GM19099 (cell line): ENCODE results near the gene SHC4.

Experiments
- POLR2A ChIP-seq: IDR thresholded peaks from 3 replicates; pipeline ENCODE4 v1.6.1; 2011; ENCODE audit warnings: low read depth; ENCODE audit not compliant: insufficient read length; ENCODE audit errors: extremely low read depth

The SHC4 gene

GRCh38 chr15:48913141-48913540 lies 50.6 kb downstream of the SHC4 start:
- no peak for TF ChIP-seq POLR2A

- no peak for TF ChIP-seq POLR2A
These were observed 57.9 kb downstream of the SHC4 start for GRCh38 chr15:48905847-48906246.

- no peak for TF ChIP-seq POLR2A
These were observed 58.5 kb downstream of the SHC4 start for GRCh38 chr15:48905216-48905615.

- no peak for TF ChIP-seq POLR2A
These were observed 59.0 kb downstream of the SHC4 start for GRCh38 chr15:48904758-48905157.

- no peak for TF ChIP-seq POLR2A
These were observed 63.9 kb downstream of the SHC4 start for GRCh38 chr15:48899793-48900192.

- no peak for TF ChIP-seq POLR2A
These were observed 65.3 kb downstream of the SHC4 start for GRCh38 chr15:48898446-48898845.

- TF ChIP-seq POLR2A: no peak
These were observed 65.7 kb downstream of the SHC4 start for GRCh38 chr15:48898032-48898431.

- TF ChIP-seq POLR2A: no peak
These were observed 66.6 kb downstream of the SHC4 start for GRCh38 chr15:48896869-48897814.

- TF ChIP-seq POLR2A: no peak
These were observed 70.4 kb downstream of the SHC4 start for GRCh38 chr15:48893311-48893710.

- no peak for TF ChIP-seq POLR2A
These were observed 72.4 kb downstream of the SHC4 start for GRCh38 chr15:48891232-48891765.

GRCh38 chr15:48890375-48890972 lies 73.2 kb downstream of the SHC4 start:
- no peak for TF ChIP-seq POLR2A

GRCh38 chr15:48889925-48890324 lies 73.8 kb downstream of the SHC4 start:
- TF ChIP-seq POLR2A: no peak

- TF ChIP-seq POLR2A: no peak
These were observed 74.9 kb downstream of the SHC4 start for GRCh38 chr15:48888836-48889235.

GRCh38 chr15:48888191-48888590 lies 75.5 kb downstream of the SHC4 start:
- TF ChIP-seq POLR2A: no peak

GRCh38 chr15:48887144-48887543 lies 76.6 kb downstream of the SHC4 start:
- no peak for TF ChIP-seq POLR2A

GRCh38 chr15:48883699-48884098 lies 80.0 kb downstream of the SHC4 start:
- TF ChIP-seq POLR2A: no peak

GRCh38 chr15:48880070-48880634 lies 83.6 kb downstream of the SHC4 start:
- TF ChIP-seq POLR2A: no peak
